Suprapubic skin (tissue), 4 donors: ENCODE measurements around the gene WRAP53.

Experiments
- CTCF ChIP-seq, 2 donors: fragments of 200-600 bp in 1 of 2; fragments of 450-650 bp in 1 of 2; sonication (generic) in 1 of 2; IDR thresholded peaks; one replicate each; pipeline ENCODE4 v1.5.1; 2016 to 2019; ENCODE audit warnings: antibody characterized with exemption in 2 of 2, mild to moderate bottlenecking in 1 of 2, moderate library complexity in 1 of 2
- POLR2A ChIP-seq, 2 donors: fragments of 450-650 bp; IDR thresholded peaks; one replicate each; pipeline ENCODE4 v1.6.1; 2017; ENCODE audit warnings: antibody characterized with exemption in 2 of 2, mild to moderate bottlenecking in 2 of 2, moderate library complexity in 2 of 2
- POLR2AphosphoS5 ChIP-seq, 3 donors: sonication (generic); formaldehyde crosslinking; IDR thresholded peaks; one replicate each; pipeline ENCODE4 v1.6.1; 2017; ENCODE audit warnings: antibody characterized with exemption in 3 of 3

GRCh38 chr17:7651097-7651664, 37.1 kb upstream of the WRAP53 start:
- no peak for TF ChIP-seq POLR2AphosphoS5 (IDR thresholded peaks at IDR 0.05)
- TF ChIP-seq CTCF (IDR thresholded peaks at IDR 0.05) = no peak
- TF ChIP-seq POLR2A (IDR thresholded peaks at IDR 0.05) = no peak
